Measurements from ENCODE around the gene PRR22. TPM values are rescaled to one million over a fixed set of nuclear protein-coding genes. Genes with fewer than 3 reads are reported as not detected.

PRR22 gene
- total and polyA plus RNA-seq, 9 of the 15 experiments (the other 6 are each of a cell fraction or from before 2014, with no cell fraction given), result 0.03 to 12.0 (median 2.0) TPM; not detected in 1

DNA sequence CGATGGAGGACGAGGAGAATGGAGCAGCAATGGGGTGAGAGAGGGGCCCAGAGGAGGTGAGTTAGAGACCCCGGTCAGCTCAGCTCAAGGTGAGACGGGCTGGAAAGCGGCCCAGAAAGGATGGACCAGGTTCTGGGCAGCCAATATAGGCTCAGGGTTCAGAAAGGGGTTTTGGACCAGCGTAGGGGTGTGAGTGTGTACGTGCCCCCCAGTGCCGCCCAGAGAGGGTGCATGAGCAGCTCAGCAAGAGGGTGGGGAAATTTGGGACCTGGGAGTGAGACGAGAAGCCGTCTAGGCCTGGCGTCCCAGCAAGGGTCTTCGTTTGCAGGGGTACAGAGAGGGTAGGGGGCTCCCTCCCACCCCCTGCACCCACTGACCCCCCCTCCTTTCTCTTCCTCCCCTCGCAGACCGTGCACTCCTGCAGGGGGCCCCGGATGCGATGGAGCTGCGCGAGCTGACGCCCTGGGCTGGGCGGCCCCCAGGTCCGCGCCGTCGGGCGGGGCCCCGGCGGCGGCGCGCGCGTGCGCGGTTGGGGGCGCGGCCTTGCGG, 42.9 kb upstream of the PRR22 start (continued):
- TF ChIP-seq, protein P1, sequence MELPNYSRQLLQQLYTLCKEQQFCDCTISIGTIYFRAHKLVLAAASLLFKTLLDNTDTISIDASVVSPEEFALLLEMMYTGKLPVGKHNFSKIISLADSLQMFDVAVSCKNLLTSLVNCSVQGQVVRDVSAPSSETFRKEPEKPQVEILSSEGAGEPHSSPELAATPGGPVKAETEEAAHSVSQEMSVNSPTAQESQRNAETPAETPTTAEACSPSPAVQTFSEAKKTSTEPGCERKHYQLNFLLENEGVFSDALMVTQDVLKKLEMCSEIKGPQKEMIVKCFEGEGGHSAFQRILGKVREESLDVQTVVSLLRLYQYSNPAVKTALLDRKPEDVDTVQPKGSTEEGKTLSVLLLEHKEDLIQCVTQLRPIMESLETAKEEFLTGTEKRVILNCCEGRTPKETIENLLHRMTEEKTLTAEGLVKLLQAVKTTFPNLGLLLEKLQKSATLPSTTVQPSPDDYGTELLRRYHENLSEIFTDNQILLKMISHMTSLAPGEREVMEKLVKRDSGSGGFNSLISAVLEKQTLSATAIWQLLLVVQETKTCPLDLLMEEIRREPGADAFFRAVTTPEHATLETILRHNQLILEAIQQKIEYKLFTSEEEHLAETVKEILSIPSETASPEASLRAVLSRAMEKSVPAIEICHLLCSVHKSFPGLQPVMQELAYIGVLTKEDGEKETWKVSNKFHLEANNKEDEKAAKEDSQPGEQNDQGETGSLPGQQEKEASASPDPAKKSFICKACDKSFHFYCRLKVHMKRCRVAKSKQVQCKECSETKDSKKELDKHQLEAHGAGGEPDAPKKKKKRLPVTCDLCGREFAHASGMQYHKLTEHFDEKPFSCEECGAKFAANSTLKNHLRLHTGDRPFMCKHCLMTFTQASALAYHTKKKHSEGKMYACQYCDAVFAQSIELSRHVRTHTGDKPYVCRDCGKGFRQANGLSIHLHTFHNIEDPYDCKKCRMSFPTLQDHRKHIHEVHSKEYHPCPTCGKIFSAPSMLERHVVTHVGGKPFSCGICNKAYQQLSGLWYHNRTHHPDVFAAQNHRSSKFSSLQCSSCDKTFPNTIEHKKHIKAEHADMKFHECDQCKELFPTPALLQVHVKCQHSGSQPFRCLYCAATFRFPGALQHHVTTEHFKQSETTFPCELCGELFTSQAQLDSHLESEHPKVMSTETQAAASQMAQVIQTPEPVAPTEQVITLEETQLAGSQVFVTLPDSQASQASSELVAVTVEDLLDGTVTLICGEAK (IDR thresholded peaks at IDR 0.05), result no peak
- TF ChIP-seq, protein P1 (CRISPR knock-in tag; IDR thresholded peaks at IDR 0.05), result no peak
- TF ChIP-seq XRCC3 (IDR thresholded peaks at IDR 0.05), result no peak
- no peak for TF ChIP-seq MTA3 (IDR thresholded peaks at IDR 0.05; ENCODE audit: borderline replicate concordance)
- no peak for TF ChIP-seq TAF9B (IDR thresholded peaks at IDR 0.05; ENCODE audit: partially characterized antibody)
- no peak for TF ChIP-seq NR3C1 (CRISPR knock-in tag; IDR thresholded peaks at IDR 0.05)
- no peak for TF ChIP-seq STAG1 (CRISPR knock-in tag; IDR thresholded peaks at IDR 0.05; ENCODE audit: borderline replicate concordance)
- TF ChIP-seq, protein P2, sequence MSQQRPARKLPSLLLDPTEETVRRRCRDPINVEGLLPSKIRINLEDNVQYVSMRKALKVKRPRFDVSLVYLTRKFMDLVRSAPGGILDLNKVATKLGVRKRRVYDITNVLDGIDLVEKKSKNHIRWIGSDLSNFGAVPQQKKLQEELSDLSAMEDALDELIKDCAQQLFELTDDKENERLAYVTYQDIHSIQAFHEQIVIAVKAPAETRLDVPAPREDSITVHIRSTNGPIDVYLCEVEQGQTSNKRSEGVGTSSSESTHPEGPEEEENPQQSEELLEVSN (IDR thresholded peaks at IDR 0.05; ENCODE audit: borderline replicate concordance in 1 of 2, extremely low read depth in 1 of 2, insufficient read depth in 1 of 2, insufficient read length in 1 of 2, low read depth in 1 of 2, low read length in 1 of 2, poor library complexity in 1 of 2, severe bottlenecking in 1 of 2), result no peak
- TF ChIP-seq TRIM24 (IDR thresholded peaks at IDR 0.05), result no peak
- TF ChIP-seq DIDO1 (tag; IDR thresholded peaks at IDR 0.05; ENCODE audit: low read depth), result no peak
- no peak for TF ChIP-seq HDAC8 (tag; IDR thresholded peaks at IDR 0.05)
- TF ChIP-seq, protein P3, sequence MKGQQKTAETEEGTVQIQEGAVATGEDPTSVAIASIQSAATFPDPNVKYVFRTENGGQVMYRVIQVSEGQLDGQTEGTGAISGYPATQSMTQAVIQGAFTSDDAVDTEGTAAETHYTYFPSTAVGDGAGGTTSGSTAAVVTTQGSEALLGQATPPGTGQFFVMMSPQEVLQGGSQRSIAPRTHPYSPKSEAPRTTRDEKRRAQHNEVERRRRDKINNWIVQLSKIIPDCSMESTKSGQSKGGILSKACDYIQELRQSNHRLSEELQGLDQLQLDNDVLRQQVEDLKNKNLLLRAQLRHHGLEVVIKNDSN (CRISPR knock-in tag; IDR thresholded peaks at IDR 0.05), result no peak
- no peak for TF ChIP-seq NR1H2 (CRISPR knock-in tag; IDR thresholded peaks at IDR 0.05)
- TF ChIP-seq, protein P4, sequence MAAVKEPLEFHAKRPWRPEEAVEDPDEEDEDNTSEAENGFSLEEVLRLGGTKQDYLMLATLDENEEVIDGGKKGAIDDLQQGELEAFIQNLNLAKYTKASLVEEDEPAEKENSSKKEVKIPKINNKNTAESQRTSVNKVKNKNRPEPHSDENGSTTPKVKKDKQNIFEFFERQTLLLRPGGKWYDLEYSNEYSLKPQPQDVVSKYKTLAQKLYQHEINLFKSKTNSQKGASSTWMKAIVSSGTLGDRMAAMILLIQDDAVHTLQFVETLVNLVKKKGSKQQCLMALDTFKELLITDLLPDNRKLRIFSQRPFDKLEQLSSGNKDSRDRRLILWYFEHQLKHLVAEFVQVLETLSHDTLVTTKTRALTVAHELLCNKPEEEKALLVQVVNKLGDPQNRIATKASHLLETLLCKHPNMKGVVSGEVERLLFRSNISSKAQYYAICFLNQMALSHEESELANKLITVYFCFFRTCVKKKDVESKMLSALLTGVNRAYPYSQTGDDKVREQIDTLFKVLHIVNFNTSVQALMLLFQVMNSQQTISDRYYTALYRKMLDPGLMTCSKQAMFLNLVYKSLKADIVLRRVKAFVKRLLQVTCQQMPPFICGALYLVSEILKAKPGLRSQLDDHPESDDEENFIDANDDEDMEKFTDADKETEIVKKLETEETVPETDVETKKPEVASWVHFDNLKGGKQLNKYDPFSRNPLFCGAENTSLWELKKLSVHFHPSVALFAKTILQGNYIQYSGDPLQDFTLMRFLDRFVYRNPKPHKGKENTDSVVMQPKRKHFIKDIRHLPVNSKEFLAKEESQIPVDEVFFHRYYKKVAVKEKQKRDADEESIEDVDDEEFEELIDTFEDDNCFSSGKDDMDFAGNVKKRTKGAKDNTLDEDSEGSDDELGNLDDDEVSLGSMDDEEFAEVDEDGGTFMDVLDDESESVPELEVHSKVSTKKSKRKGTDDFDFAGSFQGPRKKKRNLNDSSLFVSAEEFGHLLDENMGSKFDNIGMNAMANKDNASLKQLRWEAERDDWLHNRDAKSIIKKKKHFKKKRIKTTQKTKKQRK (IDR thresholded peaks at IDR 0.05; ENCODE audit: borderline replicate concordance, low read depth, low read length), result no peak

Measured in K562 (cell line).